ENCODE results near the gene OR10X1.

The OR10X1 gene

DNA sequence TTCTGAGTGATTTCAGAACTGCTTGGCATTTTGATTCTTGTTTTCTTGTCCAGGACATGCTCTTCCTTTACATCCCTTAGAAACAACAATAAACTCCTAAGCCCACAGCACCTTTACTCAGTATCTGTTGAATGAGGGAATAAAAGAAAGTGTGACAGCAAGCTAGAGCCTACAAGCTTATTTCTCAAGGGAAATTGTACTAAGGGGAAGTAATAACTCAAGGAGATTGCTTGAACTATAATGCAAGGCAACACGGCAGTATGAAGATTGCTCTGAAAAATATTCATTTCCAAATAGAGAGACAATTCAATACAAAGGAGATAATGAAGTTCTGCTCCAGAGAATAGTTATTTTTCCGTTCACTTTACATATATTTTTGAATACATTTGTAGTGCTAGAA lies 15.8 kb downstream of the OR10X1 start:
- H2BK12ac ChIP-seq (ENCODE audit: low read length): no peak overlapping the region
- no peak overlapping the region for H2AK5ac ChIP-seq (ENCODE audit: low read depth, low read length)
- H2BK120ac ChIP-seq (ENCODE audit: low read depth, low read length): no peak overlapping the region
- no peak overlapping the region for H3K23ac ChIP-seq (ENCODE audit: low read depth, low read length, poor library complexity)
- no peak overlapping the region for H3K4me3 ChIP-seq (ENCODE audit: low read length in 2 of 2)
- no peak overlapping the region for H2AFZ ChIP-seq (ENCODE audit: low read length)
- peaks cover 0 to 2% (median 0%) of the 10 kb centered on the region in 3 experiments for H3K27me3 ChIP-seq (ENCODE audit: control insufficient read depth in 3 of 3, insufficient read depth in 3 of 3, low read depth in 1 of 3, low read length in 3 of 3)
- H3K36me3 ChIP-seq (replicated peaks in 1 of 2; ENCODE audit: control insufficient read depth in 2 of 2, insufficient read depth in 2 of 2, low read length in 2 of 2): no peaks in the 10 kb centered on the region
- H3K9me3 ChIP-seq (replicated peaks in 1 of 2; ENCODE audit: control insufficient read depth in 2 of 2, insufficient read depth in 1 of 2, low read depth in 1 of 2, low read length in 2 of 2): no peaks in the 10 kb centered on the region
- H3K79me1 ChIP-seq (ENCODE audit: low read depth, low read length): no peaks in the 10 kb centered on the region
- H3K9ac ChIP-seq (ENCODE audit: low read depth, low read length, poor library complexity): no peak overlapping the region
- no peaks in the 10 kb centered on the region for H3K4me1 ChIP-seq (ENCODE audit: control insufficient read depth in 2 of 2, insufficient read depth in 1 of 2, low read depth in 1 of 2, low read length in 2 of 2)
- H3K4me2 ChIP-seq (ENCODE audit: insufficient read depth, low read length, poor library complexity, severe bottlenecking): no peak overlapping the region
- no CpG with 5 or more reads among the region's 2 CpGs for WGBS, 2 donors (ENCODE audit: extremely low coverage in 2 of 2, insufficient read length in 2 of 2, insufficient replicate concordance in 1 of 2)
- H3K18ac ChIP-seq (ENCODE audit: low read length): no peak overlapping the region
- H3K27ac ChIP-seq (replicated peaks; ENCODE audit: low read length): no peak overlapping the region
- no peak overlapping the region for H2BK5ac ChIP-seq (ENCODE audit: low read length)
- H4K8ac ChIP-seq (ENCODE audit: low read depth, low read length): no peak overlapping the region
- DNase-seq (ENCODE audit: low spot score): no peak
- H4K91ac ChIP-seq (ENCODE audit: low read depth, low read length, poor library complexity): no peak overlapping the region
- H3K4ac ChIP-seq (ENCODE audit: low read length): no peak overlapping the region
- no peak overlapping the region for H2BK15ac ChIP-seq (ENCODE audit: low read length)
- H3K14ac ChIP-seq (ENCODE audit: low read length): no peak overlapping the region

DNA sequence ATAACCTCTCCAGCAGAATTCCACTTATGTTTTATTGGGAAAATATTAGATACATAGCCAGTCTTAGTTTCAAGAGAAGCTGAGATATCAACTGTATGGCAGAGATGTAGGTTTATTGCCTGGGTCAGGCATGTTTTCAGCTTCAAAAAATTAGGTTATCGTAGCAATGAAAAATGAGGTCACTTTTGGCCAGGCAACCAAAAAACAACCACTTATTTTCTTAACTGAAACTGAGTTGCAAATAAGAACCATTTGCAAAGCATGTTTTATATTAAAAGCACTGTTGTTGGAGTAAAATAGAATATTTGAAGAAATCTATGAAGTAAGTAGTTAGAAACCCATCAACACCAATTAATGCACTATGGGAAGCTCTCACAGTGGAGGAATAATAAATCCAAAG lies 20.0 kb downstream of the OR10X1 start:
- Histone ChIP-seq H2BK120ac (ENCODE audit: low read depth, low read length) (no peak overlapping the region), H3K23ac (ENCODE audit: low read depth, low read length, poor library complexity) (no peak overlapping the region), H3K4me1 (ENCODE audit: control insufficient read depth in 2 of 2, insufficient read depth in 1 of 2, low read depth in 1 of 2, low read length in 2 of 2) (no peaks in the 10 kb centered on the region), H3K79me1 (ENCODE audit: low read depth, low read length) (no peaks in the 10 kb centered on the region), H3K18ac (ENCODE audit: low read length) (no peak overlapping the region), H3K27ac (replicated peaks; ENCODE audit: low read length) (no peak overlapping the region), H3K4me3 (ENCODE audit: low read length in 2 of 2) (no peak overlapping the region), H2BK15ac (ENCODE audit: low read length) (no peak overlapping the region), H2BK12ac (ENCODE audit: low read length) (no peak overlapping the region), H3K4me2 (ENCODE audit: insufficient read depth, low read length, poor library complexity, severe bottlenecking) (no peak overlapping the region), H3K36me3 (replicated peaks in 1 of 2; ENCODE audit: control insufficient read depth in 2 of 2, insufficient read depth in 2 of 2, low read length in 2 of 2) (no peaks in the 10 kb centered on the region), H2BK5ac (ENCODE audit: low read length) (no peak overlapping the region), H3K9me3 (replicated peaks in 1 of 2; ENCODE audit: control insufficient read depth in 2 of 2, insufficient read depth in 1 of 2, low read depth in 1 of 2, low read length in 2 of 2) (no peaks in the 10 kb centered on the region), H2AK5ac (ENCODE audit: low read depth, low read length) (no peak overlapping the region), H3K27me3 (ENCODE audit: control insufficient read depth in 3 of 3, insufficient read depth in 3 of 3, low read depth in 1 of 3, low read length in 3 of 3) (no peaks in the 10 kb centered on the region), H4K8ac (ENCODE audit: low read depth, low read length) (no peak overlapping the region), H3K9ac (ENCODE audit: low read depth, low read length, poor library complexity) (no peak overlapping the region), H2AFZ (ENCODE audit: low read length) (no peak overlapping the region), H3K14ac (ENCODE audit: low read length) (no peak overlapping the region), H4K91ac (ENCODE audit: low read depth, low read length, poor library complexity) (no peak overlapping the region), H3K4ac (ENCODE audit: low read length) (no peak overlapping the region)
- DNase-seq (ENCODE audit: low spot score): no peak
- no CpG with 5 or more reads among the region's 1 CpG for WGBS, 2 donors (ENCODE audit: extremely low coverage in 2 of 2, insufficient read length in 2 of 2, insufficient replicate concordance in 1 of 2)

DNA sequence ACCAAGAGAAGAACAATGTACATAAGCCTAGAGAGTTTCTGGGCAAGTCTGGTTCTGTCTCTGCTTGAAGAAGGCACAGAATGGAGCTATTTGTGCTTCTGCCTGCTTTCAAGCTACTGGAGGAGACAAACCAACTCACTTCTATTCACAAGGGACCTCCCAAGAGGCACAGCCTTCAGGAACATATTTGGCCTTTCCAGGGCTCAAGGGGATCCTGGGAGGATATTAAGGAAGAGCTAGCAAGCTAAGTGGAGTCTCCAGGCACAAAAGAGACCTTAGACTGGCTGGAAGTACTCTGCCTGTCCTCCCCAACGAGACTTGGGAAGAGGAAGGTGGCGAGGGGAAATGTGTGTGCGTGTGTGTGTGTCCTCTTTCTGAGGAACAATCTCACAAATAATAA lies 25.3 kb downstream of the OR10X1 start, which contains the start of gene OR6Y1:
Gene OR6Y1 (minus strand): TSS at position 54 of the 400 bp plus-strand sequence. CDS start 6,300 bp downstream, outside the sequence.
- H3K23ac ChIP-seq (ENCODE audit: low read depth, low read length, poor library complexity): no peak within 1 kb of the TSS

DNA sequence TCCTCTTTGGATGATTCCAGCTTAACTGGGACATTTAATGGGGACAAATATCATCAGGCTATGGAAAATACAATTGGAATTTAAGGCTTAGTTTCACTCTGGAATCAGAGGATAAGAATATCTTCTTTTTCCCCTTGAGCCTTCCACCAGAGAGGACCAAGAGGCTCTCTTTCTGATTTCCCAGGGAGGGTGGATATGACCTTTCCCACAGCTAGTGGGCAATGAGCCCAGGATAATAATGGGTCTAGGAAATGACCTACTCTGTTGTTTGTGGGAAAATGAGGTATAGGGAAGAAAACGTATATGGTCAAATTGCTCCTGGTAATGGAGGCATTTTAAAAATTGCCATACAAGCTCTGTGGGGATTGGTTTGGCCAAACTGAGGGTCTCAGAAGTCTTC lies 27.4 kb downstream of the OR10X1 start:
- Histone ChIP-seq H3K4me2 (ENCODE audit: insufficient read depth, low read length, poor library complexity, severe bottlenecking) (no peak overlapping the region), H3K9me3 (replicated peaks in 1 of 2; ENCODE audit: control insufficient read depth in 2 of 2, insufficient read depth in 1 of 2, low read depth in 1 of 2, low read length in 2 of 2) (no peaks in the 10 kb centered on the region), H2BK5ac (ENCODE audit: low read length) (no peak overlapping the region), H2AFZ (ENCODE audit: low read length) (no peak overlapping the region), H3K27ac (replicated peaks; ENCODE audit: low read length) (no peak overlapping the region), H3K36me3 (replicated peaks in 1 of 2; ENCODE audit: control insufficient read depth in 2 of 2, insufficient read depth in 2 of 2, low read length in 2 of 2) (no peaks in the 10 kb centered on the region), H3K18ac (ENCODE audit: low read length) (no peak overlapping the region), H3K9ac (ENCODE audit: low read depth, low read length, poor library complexity) (no peak overlapping the region), H3K79me1 (ENCODE audit: low read depth, low read length) (no peaks in the 10 kb centered on the region), H3K14ac (ENCODE audit: low read length) (no peak overlapping the region), H2AK5ac (ENCODE audit: low read depth, low read length) (no peak overlapping the region), H3K4me3 (ENCODE audit: low read length in 2 of 2) (no peak overlapping the region), H4K91ac (ENCODE audit: low read depth, low read length, poor library complexity) (no peak overlapping the region), H3K4ac (ENCODE audit: low read length) (no peak overlapping the region), H2BK12ac (ENCODE audit: low read length) (no peak overlapping the region), H2BK120ac (ENCODE audit: low read depth, low read length) (no peak overlapping the region), H4K8ac (ENCODE audit: low read depth, low read length) (no peak overlapping the region), H2BK15ac (ENCODE audit: low read length) (no peak overlapping the region), H3K23ac (ENCODE audit: low read depth, low read length, poor library complexity) (no peak overlapping the region), H3K4me1 (ENCODE audit: control insufficient read depth in 2 of 2, insufficient read depth in 1 of 2, low read depth in 1 of 2, low read length in 2 of 2) (no peaks in the 10 kb centered on the region), H3K27me3 (ENCODE audit: control insufficient read depth in 3 of 3, insufficient read depth in 3 of 3, low read depth in 1 of 3, low read length in 3 of 3) (no peaks in the 10 kb centered on the region)
- no CpG with 5 or more reads among the region's 1 CpG for WGBS, 2 donors (ENCODE audit: extremely low coverage in 2 of 2, insufficient read length in 2 of 2, insufficient replicate concordance in 1 of 2)
- DNase-seq (ENCODE audit: low spot score): no peak

More for the DNA sequence above, 25.3 kb downstream of the OR10X1 start, which contains the start of gene OR6Y1:
- no CpG with 5 or more reads among the region's 3 CpGs for WGBS, 2 donors (ENCODE audit: extremely low coverage in 2 of 2, insufficient read length in 2 of 2, insufficient replicate concordance in 1 of 2)
- Histone ChIP-seq H2BK12ac (ENCODE audit: low read length) (no peak within 1 kb of the TSS), H2BK5ac (ENCODE audit: low read length) (no peak within 1 kb of the TSS), H4K8ac (ENCODE audit: low read depth, low read length) (no peak within 1 kb of the TSS), H3K14ac (ENCODE audit: low read length) (no peak within 1 kb of the TSS), H2BK15ac (ENCODE audit: low read length) (no peak within 1 kb of the TSS), H3K4me1 (ENCODE audit: control insufficient read depth in 2 of 2, insufficient read depth in 1 of 2, low read depth in 1 of 2, low read length in 2 of 2) (no peaks in the 10 kb centered on the region), H3K27me3 (ENCODE audit: control insufficient read depth in 3 of 3, insufficient read depth in 3 of 3, low read depth in 1 of 3, low read length in 3 of 3) (no peaks in the 10 kb centered on the region), H4K91ac (ENCODE audit: low read depth, low read length, poor library complexity) (no peak within 1 kb of the TSS), H3K36me3 (replicated peaks in 1 of 2; ENCODE audit: control insufficient read depth in 2 of 2, insufficient read depth in 2 of 2, low read length in 2 of 2) (no peaks in the 10 kb centered on the region), H2BK120ac (ENCODE audit: low read depth, low read length) (no peak within 1 kb of the TSS), H3K4me2 (ENCODE audit: insufficient read depth, low read length, poor library complexity, severe bottlenecking) (no peak within 1 kb of the TSS), H3K79me1 (ENCODE audit: low read depth, low read length) (no peaks in the 10 kb centered on the region), H3K9ac (ENCODE audit: low read depth, low read length, poor library complexity) (no peak within 1 kb of the TSS), H2AFZ (ENCODE audit: low read length) (no peak within 1 kb of the TSS), H3K18ac (ENCODE audit: low read length) (no peak within 1 kb of the TSS), H3K27ac (replicated peaks; ENCODE audit: low read length) (no peak within 1 kb of the TSS), H3K4me3 (ENCODE audit: low read length in 2 of 2) (no peak within 1 kb of the TSS), H3K4ac (ENCODE audit: low read length) (no peak within 1 kb of the TSS), H3K9me3 (replicated peaks in 1 of 2; ENCODE audit: control insufficient read depth in 2 of 2, insufficient read depth in 1 of 2, low read depth in 1 of 2, low read length in 2 of 2) (no peaks in the 10 kb centered on the region), H2AK5ac (ENCODE audit: low read depth, low read length) (no peak within 1 kb of the TSS)
- no peak for DNase-seq (ENCODE audit: low spot score)
